ENCODE data around the gene RXRA.
A peak's percentile ranks its signal among the peaks of the same experiment; 100 is the strongest.

Gene RXRA

GRCh38 chr9:134325813-134326723 is at the start of gene RXRA:
TSS of gene RXRA (plus strand) at chr9:134326455. CDS start at chr9:134326632, 177 bp downstream.
- peak; percentile 26 for DNase-seq (ENCODE audit: low read depth, low spot score)

- no peak for DNase-seq (ENCODE audit: low read depth, low spot score)
These were observed 48.0 kb upstream of the RXRA start for GRCh38 chr9:134278286-134278685.

- no peak for DNase-seq (ENCODE audit: low read depth, low spot score)
These were observed 47.1 kb upstream of the RXRA start for GRCh38 chr9:134278974-134279640.

- DNase-seq (ENCODE audit: low read depth, low spot score), result no peak
These were observed 44.1 kb upstream of the RXRA start for GRCh38 chr9:134282138-134282650.

- DNase-seq (ENCODE audit: low read depth, low spot score), result no peak
These were observed 43.1 kb upstream of the RXRA start for GRCh38 chr9:134283111-134283515.

- DNase-seq (ENCODE audit: low read depth, low spot score), result no peak
These were observed 42.5 kb upstream of the RXRA start for GRCh38 chr9:134283692-134284265.

GRCh38 chr9:134284273-134284672 is 42.0 kb upstream of the RXRA start:
- DNase-seq (ENCODE audit: low read depth, low spot score), result no peak

GRCh38 chr9:134284741-134285140 is 41.5 kb upstream of the RXRA start:
- no peak for DNase-seq (ENCODE audit: low read depth, low spot score)

GRCh38 chr9:134285215-134285845 is 40.9 kb upstream of the RXRA start:
- DNase-seq (ENCODE audit: low read depth, low spot score), result no peak

GRCh38 chr9:134286471-134287245 is 39.6 kb upstream of the RXRA start:
- DNase-seq (ENCODE audit: low read depth, low spot score), result no peak

- DNase-seq (ENCODE audit: low read depth, low spot score), result no peak
These were observed 38.4 kb upstream of the RXRA start for GRCh38 chr9:134287591-134288491.

- DNase-seq (ENCODE audit: low read depth, low spot score), result no peak
These were observed 37.5 kb upstream of the RXRA start for GRCh38 chr9:134288746-134289145.

- no peak for DNase-seq (ENCODE audit: low read depth, low spot score)
These were observed 36.9 kb upstream of the RXRA start for GRCh38 chr9:134289241-134289875.

- no peak for DNase-seq (ENCODE audit: low read depth, low spot score)
These were observed 35.4 kb upstream of the RXRA start for GRCh38 chr9:134290603-134291451.

GRCh38 chr9:134291452-134291881 is 34.8 kb upstream of the RXRA start:
- DNase-seq (ENCODE audit: low read depth, low spot score), result no peak

GRCh38 chr9:134291961-134292871 is 34.0 kb upstream of the RXRA start:
- no peak for DNase-seq (ENCODE audit: low read depth, low spot score)

GRCh38 chr9:134293031-134293521 is 33.2 kb upstream of the RXRA start:
- DNase-seq (ENCODE audit: low read depth, low spot score), result no peak

All from activated CD4-positive, CD25-positive, alpha-beta regulatory T cell treated with anti-CD3 and anti-CD28 coated beads, Interleukin-2, amount 50 U/mL, for 16 hours (primary cell).